ENCODE measurements around the gene TAF1B.
A peak's percentile ranks its signal among the peaks of the same experiment; 100 is the strongest.
"Not testable (repeated sequence)": the region's sequence is repeated elsewhere in the genome, so short reads cannot be mapped to it uniquely, and the experiment has no call there.

Gene TAF1B

GRCh38 chr2:9914384-9915065 is 71.3 kb downstream of the TAF1B start:
- DNase-seq (ENCODE audit: low read depth) = peak; percentile 45

GRCh38 chr2:9918275-9918674 is 75.0 kb downstream of the TAF1B start:
- H3K4me3 ChIP-seq (ENCODE audit: low read depth, low read length) = no peak overlapping the region
- DNase-seq (ENCODE audit: low read depth) = no peak

More at GRCh38 chr2:9914384-9915065, 71.3 kb downstream of the TAF1B start:
- H3K4me3 ChIP-seq (ENCODE audit: low read depth, low read length) = no peak overlapping the region

DNA sequence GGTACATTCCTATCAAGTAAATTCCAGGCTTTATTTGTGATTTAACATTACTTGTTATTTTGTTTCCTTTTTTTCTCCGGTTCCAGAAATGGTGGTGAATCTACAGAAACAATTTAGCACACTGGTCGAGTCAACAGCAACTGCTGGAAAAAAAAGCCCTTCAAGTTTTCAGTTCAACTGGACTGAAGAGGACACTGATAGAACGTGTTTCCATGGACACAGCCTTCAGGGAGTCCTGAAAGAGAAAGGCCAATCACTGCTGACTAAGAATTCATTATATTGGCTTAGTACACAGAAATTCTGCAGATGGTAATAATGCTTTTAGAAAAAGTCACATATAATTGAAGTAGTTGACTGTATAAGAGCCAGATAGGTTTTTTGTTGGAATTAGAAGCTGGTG is 76.2 kb downstream of the TAF1B start:
- DNase-seq (ENCODE audit: low read depth) = no peak
- no peak overlapping the region for H3K4me3 ChIP-seq (ENCODE audit: low read depth, low read length)

GRCh38 chr2:9927020-9927419 is 83.7 kb downstream of the TAF1B start:
- DNase-seq (ENCODE audit: low read depth); H3K4me3 ChIP-seq (ENCODE audit: low read depth, low read length): not testable (repeated sequence)

DNA sequence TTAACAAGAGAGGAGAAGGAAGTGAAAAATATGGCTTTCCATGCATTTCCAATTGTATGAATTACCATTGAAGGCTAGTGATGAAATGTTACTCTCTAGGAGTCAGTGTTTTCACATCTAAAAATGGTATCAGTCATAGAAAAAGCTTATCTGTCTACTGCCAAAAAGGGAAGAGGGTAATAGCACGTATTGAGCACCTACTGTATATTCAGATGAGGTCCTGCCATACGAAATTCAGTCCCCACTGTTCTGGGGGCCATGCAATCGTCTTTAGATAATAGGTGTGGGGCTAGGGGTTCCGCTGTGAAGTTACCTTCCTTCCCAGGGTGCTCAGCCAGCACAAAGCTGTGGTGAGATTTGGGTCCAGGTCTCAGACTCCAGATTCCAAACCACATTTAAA is 94.0 kb downstream of the TAF1B start:
- no peak overlapping the region for H3K4me3 ChIP-seq (ENCODE audit: low read depth, low read length)
- no peak for DNase-seq (ENCODE audit: low read depth)

DNA sequence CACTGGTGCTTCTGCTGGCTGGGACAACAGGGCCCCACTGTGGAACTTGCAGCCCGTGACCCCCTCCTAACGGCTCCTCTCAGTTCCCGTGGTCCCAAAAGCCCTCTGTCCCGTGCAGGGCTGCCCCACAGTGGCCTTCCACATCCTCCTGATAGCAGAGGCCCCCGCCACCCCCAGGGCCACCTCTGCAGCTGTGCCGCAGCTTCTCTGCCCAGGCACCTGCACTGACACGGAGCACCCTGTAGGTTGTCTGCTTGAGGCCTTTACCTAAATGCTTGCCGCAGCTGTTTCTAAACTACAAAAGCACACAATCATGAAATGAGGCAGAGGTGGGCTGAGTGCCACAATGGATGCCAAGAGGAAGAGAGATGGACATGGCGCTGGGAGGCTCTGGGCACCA is 94.7 kb downstream of the TAF1B start:
- no peak for DNase-seq (ENCODE audit: low read depth)
- no peak overlapping the region for H3K4me3 ChIP-seq (ENCODE audit: low read depth, low read length)

- no peak for DNase-seq (ENCODE audit: low read depth)
- no peak overlapping the region for H3K4me3 ChIP-seq (ENCODE audit: low read depth, low read length)
These were observed 96.6 kb downstream of the TAF1B start for GRCh38 chr2:9939587-9940485.

DNA sequence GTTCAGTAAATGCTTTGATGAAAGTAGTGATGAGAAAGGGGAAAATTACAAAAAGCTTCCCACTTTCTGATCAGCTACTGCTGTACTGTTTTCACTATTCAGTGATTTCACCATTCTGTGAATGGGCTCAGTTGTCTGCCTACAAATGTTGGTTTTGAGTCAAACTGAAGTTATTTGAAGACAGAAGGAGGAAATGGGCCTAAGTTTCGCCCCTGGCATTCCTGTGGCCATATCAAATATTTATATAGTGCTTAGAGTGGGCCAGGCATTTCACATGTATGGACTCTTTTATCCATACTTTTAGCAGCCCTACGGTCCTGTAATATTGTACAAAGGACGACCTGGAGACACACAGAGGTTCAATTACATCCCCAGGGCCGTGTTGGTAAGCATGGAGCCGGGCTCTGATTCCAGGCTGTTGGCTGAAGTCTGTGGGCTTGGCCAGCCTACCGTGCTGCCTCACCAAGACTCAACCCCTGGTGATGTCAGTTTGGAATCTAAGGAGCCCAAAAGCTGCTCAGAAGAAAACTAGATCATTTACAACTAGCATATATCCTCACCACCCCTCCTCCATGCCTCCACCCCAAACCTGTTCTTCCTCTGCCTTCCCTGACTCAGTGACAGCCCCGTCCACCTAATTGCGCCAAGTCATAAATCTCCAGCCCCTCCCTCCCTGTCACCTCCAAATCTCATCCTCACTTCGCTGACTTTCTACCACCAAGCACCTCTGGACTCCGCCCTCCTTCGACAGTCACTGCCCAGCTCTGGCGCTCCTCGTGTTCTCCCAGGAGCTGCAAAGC is 98.1 kb downstream of the TAF1B start:
- no peak overlapping the region for H3K4me3 ChIP-seq (ENCODE audit: low read depth, low read length)
- peak; percentile 43 for DNase-seq (ENCODE audit: low read depth)

DNA sequence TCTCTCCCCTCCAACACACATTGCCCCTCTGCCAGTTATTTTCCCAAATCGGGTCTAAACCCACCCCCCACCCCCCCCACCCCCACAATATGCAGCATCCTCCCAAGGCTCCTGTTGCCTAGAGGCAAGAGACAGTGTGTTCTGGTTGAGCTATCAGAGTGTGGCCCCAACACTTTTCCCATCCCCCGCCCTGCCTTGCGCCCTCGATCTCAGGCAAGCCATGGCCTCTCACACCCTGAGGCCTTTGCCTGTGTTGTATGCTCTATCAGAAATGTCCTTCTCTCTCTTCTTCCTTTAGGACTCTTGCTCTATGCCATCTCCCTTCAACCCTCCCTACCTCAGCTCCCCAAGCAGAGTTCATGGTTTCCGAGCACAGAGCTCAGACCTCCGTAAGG is 98.7 kb downstream of the TAF1B start:
- no peak for DNase-seq (ENCODE audit: low read depth)
- H3K4me3 ChIP-seq (ENCODE audit: low read depth, low read length) = no peak overlapping the region

DNA sequence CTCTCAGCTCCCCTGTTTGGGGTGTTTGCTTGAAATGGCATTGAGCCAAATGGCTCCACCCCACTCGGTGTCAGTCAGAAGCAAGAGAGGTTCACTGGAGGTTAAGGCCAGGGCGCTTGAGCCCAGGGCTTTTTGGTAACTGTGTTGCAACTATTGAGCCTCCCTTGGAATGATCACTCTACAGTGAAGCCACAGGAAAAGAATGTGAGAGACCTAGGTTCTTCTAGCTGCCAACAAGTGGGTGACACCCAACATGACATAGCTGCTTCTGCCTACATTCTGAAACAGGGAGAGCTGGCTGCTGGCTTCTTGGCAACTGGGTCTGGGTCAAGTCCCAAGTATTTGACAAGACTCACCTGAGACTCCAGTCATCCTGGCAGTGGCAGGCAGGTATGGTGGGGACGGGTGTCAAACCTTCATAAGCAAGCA is 101.1 kb downstream of the TAF1B start:
- DNase-seq (ENCODE audit: low read depth) = no peak
- H3K4me3 ChIP-seq (ENCODE audit: low read depth, low read length) = no peak overlapping the region

GRCh38 chr2:9945596-9945995 is 102.3 kb downstream of the TAF1B start:
- DNase-seq (ENCODE audit: low read depth) = no peak
- H3K4me3 ChIP-seq (ENCODE audit: low read depth, low read length) = no peak overlapping the region

DNA sequence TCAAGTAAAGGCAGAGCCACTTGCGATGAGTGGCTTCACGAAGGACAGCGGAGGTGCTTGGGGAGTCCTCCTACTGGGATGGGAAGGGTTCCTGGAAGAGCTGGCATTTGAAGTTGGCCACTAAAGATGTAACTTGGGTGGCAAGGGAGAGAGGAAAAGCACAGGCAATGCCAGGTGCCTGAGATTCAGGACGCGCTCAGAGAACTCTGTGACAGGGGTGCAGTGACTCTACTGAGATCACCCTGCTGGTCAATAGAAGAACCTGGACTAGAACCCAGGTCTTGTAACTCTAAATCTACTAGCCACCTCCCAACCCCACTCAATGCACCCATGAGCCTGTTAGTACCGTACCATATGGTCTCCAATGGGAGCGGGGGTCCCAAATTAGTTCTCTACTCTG is 102.8 kb downstream of the TAF1B start:
- H3K4me3 ChIP-seq (ENCODE audit: low read depth, low read length) = no peak overlapping the region
- DNase-seq (ENCODE audit: low read depth) = no peak

DNA sequence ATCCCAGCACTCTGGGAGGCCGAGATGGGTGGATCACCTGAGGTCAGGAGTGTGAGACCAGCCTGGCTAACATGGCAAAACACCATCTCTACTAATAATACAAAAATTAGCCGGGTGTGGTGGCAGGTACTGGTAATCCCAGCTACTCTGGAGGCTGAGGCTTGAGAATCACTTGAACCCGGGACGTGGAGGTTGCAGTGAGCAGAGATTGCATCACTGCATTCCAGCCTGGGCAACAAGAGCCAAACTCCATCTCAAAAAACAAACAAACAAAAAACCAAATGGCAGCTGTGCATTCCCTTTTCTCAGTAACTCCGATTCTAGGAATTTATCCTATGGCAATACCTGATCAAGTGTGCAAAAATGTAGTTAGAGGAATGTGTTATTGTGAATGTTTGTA is 103.5 kb downstream of the TAF1B start:
- no peak overlapping the region for H3K4me3 ChIP-seq (ENCODE audit: low read depth, low read length)
- DNase-seq (ENCODE audit: low read depth) = no peak

DNA sequence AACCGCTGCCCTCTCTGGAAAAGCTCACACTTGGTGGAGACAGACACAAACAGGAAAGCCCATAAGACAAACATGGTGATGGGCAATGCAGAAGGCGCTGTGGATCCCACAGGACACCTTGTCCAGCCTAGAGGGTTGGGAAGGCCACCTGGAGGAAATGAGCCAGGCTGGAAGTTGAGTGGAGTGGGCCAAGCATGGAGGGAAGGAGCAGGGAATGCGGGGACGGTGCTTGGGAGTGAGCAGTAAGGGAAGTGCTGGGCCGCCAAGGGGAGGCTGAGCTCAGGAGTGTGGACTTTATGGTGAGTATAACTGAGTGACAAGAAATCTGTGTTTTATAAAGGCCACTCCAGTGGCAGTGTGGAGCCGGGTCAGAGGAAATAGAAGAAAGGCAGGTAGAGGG is 105.4 kb downstream of the TAF1B start:
- no peak overlapping the region for H3K4me3 ChIP-seq (ENCODE audit: low read depth, low read length)
- no peak for DNase-seq (ENCODE audit: low read depth)

DNA sequence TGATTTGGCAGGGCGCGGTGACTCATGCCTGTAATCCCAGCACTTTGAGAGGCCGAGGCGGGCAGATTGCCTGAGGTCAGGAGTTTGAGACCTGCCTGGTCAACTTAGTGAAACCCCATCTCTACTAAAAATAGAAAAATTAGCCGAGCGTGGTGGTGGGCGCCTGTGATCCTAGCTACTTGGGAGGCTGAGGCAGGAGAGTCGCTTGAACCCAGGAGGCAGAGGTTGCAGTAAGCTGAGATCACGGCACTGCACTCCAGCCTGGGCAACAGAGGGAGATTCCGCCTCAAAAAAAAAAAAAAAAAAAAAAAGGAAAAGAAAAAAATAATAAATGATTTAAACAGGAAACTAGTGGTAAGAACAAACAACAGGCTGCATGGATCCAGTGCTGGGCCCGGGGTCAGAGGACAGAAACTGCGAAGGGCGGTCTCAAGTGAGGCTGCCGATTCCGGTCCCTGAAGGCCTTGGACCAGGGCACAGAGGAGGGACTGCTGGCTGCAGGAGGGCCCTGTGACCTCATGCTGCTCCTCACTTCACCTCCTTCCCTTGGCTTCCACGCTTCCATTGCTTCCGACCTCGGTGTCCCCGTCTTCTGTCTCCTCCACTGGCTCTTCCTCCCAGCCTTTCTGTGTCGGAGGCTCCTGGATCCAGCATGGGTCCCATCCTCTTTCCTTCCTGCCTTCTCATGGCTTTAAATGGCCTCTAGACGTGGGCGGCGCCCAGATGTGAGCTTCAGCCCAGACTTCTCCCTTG is 106.1 kb downstream of the TAF1B start:
- no peak for DNase-seq (ENCODE audit: low read depth)

DNA sequence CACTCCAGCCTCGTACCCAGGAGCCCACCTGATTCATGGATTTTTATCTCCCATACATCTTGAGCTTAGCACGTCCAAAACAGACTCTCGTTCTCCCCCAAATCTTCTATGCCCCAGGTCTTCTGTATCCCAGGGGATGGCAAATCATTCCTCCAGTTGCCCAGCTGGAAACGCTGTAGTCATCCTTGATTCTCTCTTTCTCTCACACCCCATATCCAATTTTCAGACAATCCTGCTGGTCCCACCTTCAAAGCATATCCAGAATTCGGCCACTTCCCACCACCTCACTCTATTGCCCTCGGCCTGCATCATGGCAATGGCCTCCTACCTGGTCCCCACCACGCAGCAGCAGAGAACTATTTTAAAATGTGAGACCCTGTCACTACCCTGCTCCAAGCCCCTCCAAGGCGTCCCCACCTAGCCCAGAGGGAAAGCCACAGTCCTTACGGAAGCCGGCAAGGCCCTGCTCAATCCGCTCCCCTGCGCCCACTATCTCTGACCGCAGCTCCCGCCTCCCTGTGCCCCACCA is 106.8 kb downstream of the TAF1B start:
- no peak for DNase-seq (ENCODE audit: low read depth)
- H3K4me3 ChIP-seq (ENCODE audit: low read depth, low read length) = no peak overlapping the region

More for the DNA sequence above, 106.1 kb downstream of the TAF1B start:
- no peak overlapping the region for H3K4me3 ChIP-seq (ENCODE audit: low read depth, low read length)

DNA sequence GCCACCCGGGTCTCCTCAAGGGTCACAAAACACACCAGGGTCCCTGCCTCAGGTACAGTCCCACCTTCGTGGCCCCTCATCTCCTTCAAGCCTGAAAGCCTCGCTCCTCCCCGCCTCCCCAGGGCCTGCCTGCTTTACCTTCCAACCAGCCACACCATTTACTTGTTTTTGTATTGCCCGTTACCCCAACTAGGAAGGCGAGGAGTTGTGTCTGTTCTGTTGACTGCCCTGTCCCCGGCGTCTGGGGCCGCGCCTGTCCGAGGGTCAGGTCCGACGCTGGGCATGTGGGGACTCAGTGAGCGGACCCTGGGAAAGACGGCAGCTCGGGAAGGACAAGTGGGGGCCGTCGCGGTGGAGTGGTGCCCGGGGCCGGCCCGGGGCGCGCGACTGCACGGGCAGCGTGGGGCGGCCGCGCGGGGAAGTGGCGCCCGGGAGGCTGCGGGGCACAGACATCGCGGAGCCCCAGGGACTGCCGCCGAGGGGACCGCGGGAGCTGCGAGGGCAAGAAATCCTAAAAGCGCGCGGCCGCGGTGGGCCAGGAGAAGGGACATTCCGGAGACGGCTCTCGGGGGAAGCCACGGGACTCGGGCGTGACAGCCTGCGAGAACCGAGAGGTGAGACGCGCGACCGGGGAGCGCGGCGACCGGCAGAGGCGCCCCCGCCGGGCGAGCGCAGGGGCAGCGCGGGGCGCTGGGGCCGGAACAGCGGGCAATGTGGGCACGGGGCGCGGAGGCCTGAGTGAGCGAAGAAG is 107.4 kb downstream of the TAF1B start:
- H3K4me3 ChIP-seq (ENCODE audit: low read depth, low read length) = peak overlapping the region; percentile 52
- no peak for DNase-seq (ENCODE audit: low read depth)

DNA sequence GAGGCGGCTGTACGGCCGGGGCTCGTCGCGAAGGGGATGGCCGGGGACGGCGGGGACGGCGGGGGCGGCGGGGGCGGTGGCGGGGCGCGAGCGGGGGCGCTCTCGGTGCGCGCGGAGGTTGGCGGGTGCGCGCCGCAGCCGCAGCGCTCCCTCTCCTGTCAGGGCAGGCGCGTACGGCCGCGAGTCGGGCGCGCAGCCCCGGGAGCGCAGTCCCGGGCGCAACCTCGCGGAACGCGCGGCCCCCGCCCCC is 107.9 kb downstream of the TAF1B start:
- no peak for DNase-seq (ENCODE audit: low read depth)
- peak overlapping the region; percentile 52 for H3K4me3 ChIP-seq (ENCODE audit: low read depth, low read length)
